ENCODE measurements around the gene XRN1. TPM values are rescaled to one million over a fixed set of nuclear protein-coding genes. Genes with fewer than 3 reads are reported as not detected.
"Not testable (repeated sequence)": the region's sequence is repeated elsewhere in the genome, so short reads cannot be mapped to it uniquely, and the experiment has no call there.

XRN1 gene
- total RNA-seq, 1 experiment from 2014 or later: 16.5 TPM

- DNase-seq: peak; percentile 69
- intact Hi-C loops (cut with micrococcal nuclease): loop anchor here (5.0 kb wide), 1 partner anchor 47 kb away; no protein-coding TSS in a partner anchor
- Histone ChIP-seq H3K4me1 (ENCODE audit: insufficient read depth, low read length) (peaks cover 19% of the 10 kb centered on the region), H3K9me3 (ENCODE audit: low read length) (no peaks in the 10 kb centered on the region), H2AFZ (ENCODE audit: low read length) (no peak overlapping the region), H3K79me2 (ENCODE audit: low read length) (no peaks in the 10 kb centered on the region), H3K9me2 (replicated peaks; ENCODE audit: low read length) (no peaks in the 10 kb centered on the region), H3K27me3 (ENCODE audit: low read length) (no peaks in the 10 kb centered on the region), H3K27ac (ENCODE audit: low read length) (no peak overlapping the region), H3K4me2 (ENCODE audit: low read length) (no peak overlapping the region), H3K36me3 (ENCODE audit: low read depth, low read length) (peaks cover 6% of the 10 kb centered on the region), H3K4me3 (ENCODE audit: low read length) (no peak overlapping the region), H3F3A (ENCODE audit: low read length, unreplicated experiment) (no peaks in the 10 kb centered on the region), H4K20me1 (ENCODE audit: low read length) (no peaks in the 10 kb centered on the region), H3K9ac (ENCODE audit: low read length) (no peak overlapping the region)
- ChIA-PET POLR2A (ENCODE audit: unreplicated experiment) (no interaction called here), CTCF (no interaction called here)
- TF ChIP-seq EZH2 (IDR thresholded peaks at IDR 0.05; ENCODE audit: low read length, unreplicated experiment): no peak
- TF ChIP-seq CTCF (conservative IDR thresholded peaks at IDR 0.05; ENCODE audit: low read depth, low read length): no peak
- TF ChIP-seq EZH2phosphoT487 (IDR thresholded peaks at IDR 0.05; ENCODE audit: borderline replicate concordance, low read length): no peak
- no TSS peak for BruUV-seq (replicated peaks)
- peak; percentile 69 for ATAC-seq
These were observed 132.8 kb downstream of the XRN1 start for GRCh38 chr3:142315083-142315482.

GRCh38 chr3:142310439-142310838, 137.4 kb downstream of the XRN1 start:
- H3K9me2 ChIP-seq (replicated peaks; ENCODE audit: low read length): no peaks in the 10 kb centered on the region
- POLR2A ChIA-PET (ENCODE audit: unreplicated experiment): interaction anchor here (0.7 kb wide), 1 partner anchor 646 kb away, joined by 4 read pairs; no protein-coding TSS in a partner anchor
- no peaks in the 10 kb centered on the region for H3K79me2 ChIP-seq (ENCODE audit: low read length)
- no peak overlapping the region for H2AFZ ChIP-seq (ENCODE audit: low read length)
- TF ChIP-seq CTCF (conservative IDR thresholded peaks at IDR 0.05; ENCODE audit: low read depth, low read length) (no peak), EZH2phosphoT487 (IDR thresholded peaks at IDR 0.05; ENCODE audit: borderline replicate concordance, low read length) (no peak), EZH2 (IDR thresholded peaks at IDR 0.05; ENCODE audit: low read length, unreplicated experiment) (no peak)
- no peaks in the 10 kb centered on the region for H3K27me3 ChIP-seq (ENCODE audit: low read length)
- H3F3A ChIP-seq (ENCODE audit: low read length, unreplicated experiment): no peaks in the 10 kb centered on the region
- no peak overlapping the region for H3K27ac ChIP-seq (ENCODE audit: low read length)
- H3K36me3 ChIP-seq (ENCODE audit: low read depth, low read length): peaks cover 6% of the 10 kb centered on the region
- intact Hi-C loops (cut with micrococcal nuclease): no loop called here
- CTCF ChIA-PET: no interaction called here
- no peak overlapping the region for H3K4me2 ChIP-seq (ENCODE audit: low read length)
- H3K4me1 ChIP-seq (ENCODE audit: insufficient read depth, low read length): no peaks in the 10 kb centered on the region
- H3K9me3 ChIP-seq (ENCODE audit: low read length): no peaks in the 10 kb centered on the region
- no TSS peak for BruUV-seq (replicated peaks)
- H3K4me3 ChIP-seq (ENCODE audit: low read length): no peak overlapping the region
- ATAC-seq (no peak), DNase-seq (no peak)
- no peak overlapping the region for H3K9ac ChIP-seq (ENCODE audit: low read length)
- H4K20me1 ChIP-seq (ENCODE audit: low read length): no peaks in the 10 kb centered on the region

GRCh38 chr3:142302847-142303246, 145.0 kb downstream of the XRN1 start:
- H3K9me3 ChIP-seq (ENCODE audit: low read length); H3K4me1 ChIP-seq (ENCODE audit: insufficient read depth, low read length); H4K20me1 ChIP-seq (ENCODE audit: low read length); H2AFZ ChIP-seq (ENCODE audit: low read length); H3K4me2 ChIP-seq (ENCODE audit: low read length); H3K9me2 ChIP-seq (replicated peaks; ENCODE audit: low read length); H3K9ac ChIP-seq (ENCODE audit: low read length); CTCF ChIA-PET; POLR2A ChIA-PET (ENCODE audit: unreplicated experiment); H3F3A ChIP-seq (ENCODE audit: low read length, unreplicated experiment); ATAC-seq; DNase-seq; BruUV-seq (replicated peaks); H3K27ac ChIP-seq (ENCODE audit: low read length); H3K4me3 ChIP-seq (ENCODE audit: low read length); H3K27me3 ChIP-seq (ENCODE audit: low read length); H3K79me2 ChIP-seq (ENCODE audit: low read length); intact Hi-C loops (cut with micrococcal nuclease); H3K36me3 ChIP-seq (ENCODE audit: low read depth, low read length): not testable (repeated sequence)

Data from PC-3 (cell line).